Liver (tissue), 9 donors: ENCODE measurements around the gene BICRA. TPM values are rescaled to one million over a fixed set of nuclear protein-coding genes. Genes with fewer than 3 reads are reported as not detected.

Source experiments
- DNase-seq: peaks from one replicate; pipeline ENCODE4 v3.0.0-alpha.2; 2017; ENCODE audit warnings: low spot score
- H3K27ac ChIP-seq, 2 donors: one replicate each; pipeline ENCODE4 v1.7.0; 2013; ENCODE audit warnings: inconsistent platforms in 2 of 2, low read length in 2 of 2, control low read depth in 1 of 2, low read depth in 1 of 2, mild to moderate bottlenecking in 1 of 2
- H3K27me3 ChIP-seq, 4 donors: one replicate each; pipeline versions ENCODE4 v1.6.1 to v1.7.0; 2013; ENCODE audit warnings: low read length in 3 of 4, inconsistent platforms in 1 of 4, mild to moderate bottlenecking in 1 of 4, moderate library complexity in 1 of 4; ENCODE audit not compliant: control insufficient read depth in 4 of 4, insufficient read depth in 4 of 4
- H3K36me3 ChIP-seq, 4 donors: one replicate each; pipeline versions ENCODE4 v1.6.1 to v1.7.0; 2013; ENCODE audit warnings: low read length in 3 of 4, mild to moderate bottlenecking in 3 of 4, low read depth in 1 of 4, moderate library complexity in 1 of 4; ENCODE audit not compliant: control insufficient read depth in 4 of 4, insufficient read depth in 3 of 4
- H3K4me1 ChIP-seq, 4 donors: one replicate each; pipeline versions ENCODE4 v1.6.1 to v1.7.0; 2013; ENCODE audit warnings: low read length in 3 of 4, mild to moderate bottlenecking in 3 of 4, moderate library complexity in 1 of 4; ENCODE audit not compliant: control insufficient read depth in 4 of 4, insufficient read depth in 4 of 4
- H3K4me3 ChIP-seq, 3 donors: one replicate each; pipeline versions ENCODE4 v1.6.1 to v1.7.0; 2013; ENCODE audit warnings: low read length in 3 of 3, control low read depth in 1 of 3, low read depth in 1 of 3, mild to moderate bottlenecking in 1 of 3
- H3K9ac ChIP-seq, 2 donors: one replicate each; pipeline ENCODE4 v1.7.0; 2013; ENCODE audit warnings: low read length in 2 of 2, mild to moderate bottlenecking in 2 of 2, moderate library complexity in 2 of 2, control low read depth in 1 of 2, low read depth in 1 of 2
- H3K9me3 ChIP-seq, 4 donors: one replicate each; pipeline versions ENCODE4 v1.6.1 to v1.7.0; 2013; ENCODE audit warnings: low read length in 3 of 4; ENCODE audit not compliant: control insufficient read depth in 4 of 4
- ATF3 ChIP-seq: IDR thresholded peaks from 2 replicates; pipeline ENCODE4 v1.6.1; 2016; ENCODE audit warnings: antibody characterized with exemption
- GABPA ChIP-seq, 2 donors: IDR thresholded peaks in 1 of 2; conservative IDR thresholded peaks in 1 of 2; 2 replicates each; pipeline ENCODE4 v1.6.1; 2016; ENCODE audit warnings: antibody characterized with exemption in 2 of 2, mild to moderate bottlenecking in 1 of 2, moderate library complexity in 1 of 2
- HNF4A ChIP-seq, 2 donors: conservative IDR thresholded peaks; 2 replicates each; pipeline ENCODE4 v1.6.1; 2016; ENCODE audit warnings: antibody characterized with exemption in 2 of 2, mild to moderate bottlenecking in 2 of 2
- HNF4G ChIP-seq: IDR thresholded peaks from 2 replicates; pipeline ENCODE4 v1.6.1; 2016; ENCODE audit warnings: antibody characterized with exemption
- JUND ChIP-seq, 2 donors: IDR thresholded peaks; 2 replicates each; pipeline ENCODE4 v1.6.1; 2016; ENCODE audit warnings: antibody characterized with exemption in 2 of 2
- NR2F2 ChIP-seq: IDR thresholded peaks from 2 replicates; pipeline ENCODE4 v1.6.1; 2016; ENCODE audit warnings: antibody characterized with exemption
- RAD21 ChIP-seq, 2 donors: IDR thresholded peaks; 2 replicates each; pipeline ENCODE4 v1.6.1; 2016; ENCODE audit warnings: antibody characterized with exemption in 2 of 2, mild to moderate bottlenecking in 2 of 2
- RXRA ChIP-seq, 2 donors: IDR thresholded peaks; 2 replicates each; pipeline ENCODE4 v1.6.1; 2017 to 2018; ENCODE audit warnings: antibody characterized with exemption in 2 of 2, mild to moderate bottlenecking in 1 of 2
- SP1 ChIP-seq: IDR thresholded peaks from 2 replicates; pipeline ENCODE4 v1.6.1; 2018; ENCODE audit warnings: antibody characterized with exemption, mild to moderate bottlenecking
- TAF1 ChIP-seq: conservative IDR thresholded peaks from 2 replicates; pipeline ENCODE4 v1.6.1; 2016; ENCODE audit warnings: antibody characterized with exemption, mild to moderate bottlenecking
- ZBTB33 ChIP-seq: IDR thresholded peaks from 2 replicates; pipeline ENCODE4 v1.6.1; 2016; ENCODE audit warnings: antibody characterized with exemption
- WGBS: extraction: QIAGEN DNeasy Blood & Tissue Kit; methylation state at CpG from one replicate; pipeline ENCODE4 v1.1.7; 2013; 5-methylcytosine and 5-hydroxymethylcytosine counted together
- polyA plus RNA-seq, 2 donors: library from polyadenylated mRNA; stranded (reverse) in 1 of 2; unstranded in 1 of 2; fragments of 200-250 nt in 1 of 2; fragments of >200 nt in 1 of 2; fragmentation: Nextera tagmentation in 1 of 2; extraction: Ambion mirVana in 1 of 2; gene quantifications; one replicate each; pipeline versions ENCODE4 v1.2.1 to v1.2.3, GENCODE V29; 2013 to 2015
- total RNA-seq, 2 donors: library from RNA; depleted of rRNA; stranded (reverse); fragments of >200 nt; gene quantifications; one replicate each; pipeline ENCODE4 v1.2.3, GENCODE V29; 2014
- donor health status: healthy.
- donor health status: healthy.
- donor health status: healthy.
- donor health status: healthy.
- donor health status: healthy.

Gene BICRA
- total and polyA plus RNA-seq, 4 donors, result 0.63 to 8.9 (median 3.0) TPM

GRCh38 chr19:47619763-47620162 lies 10.8 kb downstream of the BICRA start:
- DNase-seq, result no peak
- Histone ChIP-seq H3K36me3 (no peaks in the 10 kb centered on the region), H3K27me3 (no peaks in the 10 kb centered on the region), H3K27ac (peak overlapping the region; percentile 4 to 57), H3K4me1 (peaks cover 8 to 36% (median 31%) of the 10 kb centered on the region in 4 donors), H3K9me3 (no peaks in the 10 kb centered on the region), H3K4me3 (no peak overlapping the region), H3K9ac (no peak overlapping the region)
- TF ChIP-seq JUND (IDR thresholded peaks at IDR 0.05) (peak in 1 of 2 donors; percentile 37), HNF4G (peak; percentile 44), HNF4A (conservative IDR thresholded peaks at IDR 0.05) (peak; percentile 86 to 89), RAD21 (IDR thresholded peaks at IDR 0.05) (peak in 1 of 2 donors; percentile 31), TAF1 (no peak), RXRA (IDR thresholded peaks at IDR 0.05) (peak; percentile 48 to 67), SP1 (peak; percentile 77), ATF3 (no peak)
- 62% methylated on average over 6 of the region's 6 CpGs for WGBS

GRCh38 chr19:47623151-47623920 lies 14.4 kb downstream of the BICRA start:
- no peak for TF ChIP-seq HNF4A (conservative IDR thresholded peaks at IDR 0.05)
- TF ChIP-seq GABPA (IDR thresholded peaks at IDR 0.05 in 1 of 2, conservative IDR thresholded peaks at IDR 0.05 in 1 of 2), result no peak
- TF ChIP-seq NR2F2, result peak; percentile 24
- peak; percentile 41 to 42 for TF ChIP-seq RXRA (IDR thresholded peaks at IDR 0.05)
- Histone ChIP-seq H3K9ac (peak overlapping the region in 1 of 2 donors; percentile 50), H3K4me1 (peaks cover 8 to 36% (median 29%) of the 10 kb centered on the region in 4 donors), H3K36me3 (no peaks in the 10 kb centered on the region), H3K9me3 (no peaks in the 10 kb centered on the region), H3K27me3 (no peaks in the 10 kb centered on the region), H3K27ac (peak overlapping the region in 1 of 2 donors; percentile 23), H3K4me3 (no peak overlapping the region)
- DNase-seq, result no peak
- 77% methylated on average over 12 of the region's 12 CpGs for WGBS

GRCh38 chr19:47623921-47624391 lies 15.0 kb downstream of the BICRA start:
- H3K9ac ChIP-seq, result peak overlapping the region in 1 of 2 donors; percentile 50
- TF ChIP-seq ZBTB33, result no peak
- TF ChIP-seq HNF4A (conservative IDR thresholded peaks at IDR 0.05), result peak; percentile 7 to 21
- H3K27ac ChIP-seq, result peak overlapping the region; percentile 23 to 33
- no peak for DNase-seq
- no peaks in the 10 kb centered on the region for H3K9me3 ChIP-seq
- 57% methylated on average over 18 of the region's 18 CpGs for WGBS
- H3K4me1 ChIP-seq, result peaks cover 5 to 32% (median 25%) of the 10 kb centered on the region in 4 donors
- no peaks in the 10 kb centered on the region for H3K36me3 ChIP-seq
- H3K4me3 ChIP-seq, result no peak overlapping the region
- H3K27me3 ChIP-seq, result no peaks in the 10 kb centered on the region
